IMR-90 (cell line): ENCODE results near the gene PLA2G4B. TPM values are rescaled to one million over a fixed set of nuclear protein-coding genes. Genes with fewer than 3 reads are reported as not detected.

Source experiments
- ATAC-seq: fragments of 200-7000 bp; cut with Tn5 transposase; 2 replicates; pipeline ENCODE4 v1.9.1; 2020; ENCODE audit warnings: low read depth, mild to moderate bottlenecking, moderate library complexity
- BruUV-seq: library from RNA; stranded (reverse); fragments of 400-500 nt; replicated peaks from 2 replicates; lab custom pipeline; 2021; lab: Mats Ljungman, UMichigan
- CTCF ChIA-PET: fragments of 300-600 bp; formaldehyde crosslinking; extraction: SDS; loops from one replicate; lab custom pipeline; 2021; ENCODE audit warnings: antibody characterized with exemption; lab: Yijun Ruan, JAX
- POLR2A ChIA-PET: fragments of 300-600 bp; sonication (Branson Sonifier 250); formaldehyde crosslinking; loops from one replicate; lab custom pipeline; 2022; ENCODE audit warnings: antibody characterized with exemption; ENCODE audit not compliant: unreplicated experiment; lab: Charles Lee
- DNase-seq: peaks from one replicate; pipeline ENCODE4 v3.0.0; 2013
- H2AFZ ChIP-seq: replicated peaks from 2 replicates; pipeline ENCODE3; 2013; ENCODE audit warnings: low read length, mild to moderate bottlenecking; ENCODE audit not compliant: poor library complexity
- H2AK5ac ChIP-seq: 2 replicates; pipeline ENCODE4 v1.6.1; 2013; ENCODE audit warnings: low read depth, low read length, inconsistent platforms
- H2AK9ac ChIP-seq: replicated peaks from 2 replicates; pipeline ENCODE3; 2013; ENCODE audit warnings: mild to moderate bottlenecking, low read depth, low read length, moderate library complexity; ENCODE audit not compliant: poor library complexity
- H2BK120ac ChIP-seq: 2 replicates; pipeline ENCODE4 v1.6.1; 2013; ENCODE audit warnings: low read depth, low read length, inconsistent platforms
- H2BK15ac ChIP-seq: 3 replicates; pipeline ENCODE4 v1.6.1; 2013; ENCODE audit warnings: low read depth, low read length, inconsistent platforms
- H2BK20ac ChIP-seq: 2 replicates; pipeline ENCODE4 v1.6.1; 2013; ENCODE audit warnings: low read depth, mild to moderate bottlenecking, inconsistent platforms, low read length, moderate library complexity
- H2BK5ac ChIP-seq: 2 replicates; pipeline ENCODE4 v1.6.1; 2013; ENCODE audit warnings: mild to moderate bottlenecking, low read depth, low read length, inconsistent platforms; ENCODE audit not compliant: poor library complexity, severe bottlenecking
- H3K14ac ChIP-seq: replicated peaks from 2 replicates; pipeline ENCODE4 v1.6.1; 2013; ENCODE audit warnings: low read depth, low read length, inconsistent platforms
- H3K18ac ChIP-seq: 2 replicates; pipeline ENCODE4 v1.6.1; 2013; ENCODE audit warnings: low read depth, low read length, control low read depth
- H3K23ac ChIP-seq: 2 replicates; pipeline ENCODE4 v1.6.1; 2013; ENCODE audit warnings: low read depth, low read length, inconsistent platforms
- H3K27ac ChIP-seq: 2 replicates; pipeline ENCODE4 v1.5.1; 2013; ENCODE audit warnings: mild to moderate bottlenecking, control low read depth, low read length; ENCODE audit not compliant: insufficient read depth
- H3K27me3 ChIP-seq: 2 replicates; pipeline ENCODE4 v1.6.1; 2013; ENCODE audit warnings: low read length; ENCODE audit not compliant: control insufficient read depth, insufficient read depth
- H3K36me3 ChIP-seq: 2 replicates; pipeline ENCODE4 v1.6.1; 2013; ENCODE audit warnings: low read length, mixed read lengths; ENCODE audit not compliant: control insufficient read depth, insufficient read depth
- H3K4ac ChIP-seq: 2 replicates; pipeline ENCODE4 v1.6.1; 2013; ENCODE audit warnings: low read depth, low read length, inconsistent platforms
- H3K4me1 ChIP-seq: 2 replicates; pipeline ENCODE4 v1.6.1; 2013; ENCODE audit warnings: low read length, mixed read lengths; ENCODE audit not compliant: control insufficient read depth, insufficient read depth
- H3K4me2 ChIP-seq: 2 replicates; pipeline ENCODE4 v1.6.1; 2013; ENCODE audit warnings: low read depth, mild to moderate bottlenecking, control low read depth, low read length, moderate library complexity
- H3K4me3 ChIP-seq: 2 replicates; pipeline ENCODE4 v1.5.1; 2013; ENCODE audit warnings: low read depth, mild to moderate bottlenecking, control low read depth, low read length, moderate library complexity; ENCODE audit not compliant: insufficient read depth
- H3K56ac ChIP-seq: 2 replicates; pipeline ENCODE4 v1.6.1; 2013; ENCODE audit warnings: low read length, inconsistent platforms; ENCODE audit not compliant: insufficient read depth; ENCODE audit errors: extremely low read depth
- H3K79me1 ChIP-seq, 2 experiments: 2 replicates each; pipeline ENCODE4 v1.6.1; 2013; ENCODE audit warnings: low read length in 2 of 2, inconsistent platforms in 1 of 2, low read depth in 1 of 2
- H3K9ac ChIP-seq: 2 replicates; pipeline ENCODE4 v1.6.1; 2013; ENCODE audit warnings: low read depth, low read length, control low read depth
- H3K9me1 ChIP-seq: 2 replicates; pipeline ENCODE4 v1.6.1; 2013; ENCODE audit warnings: low read length, inconsistent platforms; ENCODE audit not compliant: insufficient read depth
- H3K9me3 ChIP-seq: 2 replicates; pipeline ENCODE4 v1.6.1; 2013; ENCODE audit warnings: low read length; ENCODE audit not compliant: control insufficient read depth, insufficient read depth
- H4K20me1 ChIP-seq: 2 replicates; pipeline ENCODE4 v1.6.1; 2013; ENCODE audit warnings: low read length, inconsistent platforms; ENCODE audit not compliant: insufficient read depth
- H4K5ac ChIP-seq: 2 replicates; pipeline ENCODE4 v1.6.1; 2013; ENCODE audit warnings: mild to moderate bottlenecking, low read depth, low read length, control low read depth
- H4K8ac ChIP-seq, 2 experiments: 2 replicates each; pipeline ENCODE4 v1.6.1; 2013; ENCODE audit warnings: low read depth in 2 of 2, low read length in 2 of 2, control low read depth in 1 of 2, inconsistent platforms in 1 of 2
- H4K91ac ChIP-seq: 2 replicates; pipeline ENCODE4 v1.6.1; 2013; ENCODE audit warnings: low read depth, low read length, inconsistent platforms; ENCODE audit not compliant: insufficient read depth
- BHLHE40 ChIP-seq: fragments of 150-350 bp; IDR thresholded peaks from 2 replicates; pipeline ENCODE4 v1.6.1; 2016; ENCODE audit warnings: mild to moderate bottlenecking, low read depth, low read length
- CEBPB ChIP-seq: IDR thresholded peaks from 2 replicates; pipeline ENCODE4 v1.6.1; 2012; ENCODE audit warnings: low read depth, low read length, improper control_type of control experiment
- ELK1 ChIP-seq: fragments of 150-350 bp; IDR thresholded peaks from 2 replicates; pipeline ENCODE4 v1.6.1; 2016; ENCODE audit warnings: low read depth, mild to moderate bottlenecking, low read length, moderate library complexity, borderline replicate concordance
- FOS ChIP-seq: fragments of 150-350 bp; IDR thresholded peaks from 2 replicates; pipeline ENCODE4 v1.6.1; 2016; ENCODE audit warnings: low read depth, low read length
- MXI1 ChIP-seq: IDR thresholded peaks from 2 replicates; pipeline ENCODE4 v1.6.1; 2012; ENCODE audit warnings: low read depth, mild to moderate bottlenecking, low read length, moderate library complexity, borderline replicate concordance
- NFE2L2 ChIP-seq: fragments of 150-350 bp; IDR thresholded peaks from 2 replicates; pipeline ENCODE4 v1.6.1; 2016; ENCODE audit warnings: low read depth, mild to moderate bottlenecking, low read length
- RCOR1 ChIP-seq: IDR thresholded peaks from 2 replicates; pipeline ENCODE4 v1.6.1; 2012; ENCODE audit warnings: mild to moderate bottlenecking, low read length, improper control_type of control experiment; ENCODE audit not compliant: insufficient replicate concordance
- SMC3 ChIP-seq: fragments of 150-350 bp; IDR thresholded peaks from 2 replicates; pipeline ENCODE4 v1.6.1; 2016; ENCODE audit warnings: low read depth, mild to moderate bottlenecking, antibody characterized with exemption, low read length, moderate library complexity
- WGBS, 2 experiments: methylation state at CpG; one replicate each; pipeline versions ENCODE4 v1.1.5 to v1.1.7; 2013; ENCODE audit warnings: missing lambda C conversion rate in 2 of 2; ENCODE audit not compliant: insufficient read length in 1 of 2; ENCODE audit errors: extremely low coverage in 2 of 2; 5-methylcytosine and 5-hydroxymethylcytosine counted together
- dilution Hi-C: fragments of 300-500 bp; cut with HindIII; formaldehyde crosslinking; loops from one replicate; pipeline ENCODE4 v1.14.3; 2018; ENCODE audit warnings: low sequenced_read_pairs; ENCODE audit not compliant: unreplicated experiment
- in situ Hi-C: fragments of 300-500 bp; cut with MboI; formaldehyde crosslinking; loops from 3 replicates; pipeline ENCODE4 v1.14.3; 2019; ENCODE audit warnings: low sequenced_read_pairs, inconsistent platforms, mixed read lengths
- intact Hi-C: fragments of 100-400 bp; cut with micrococcal nuclease; formaldehyde crosslinking; loops from 2 replicates; pipeline ENCODE4 v1.10.0; 2022
- polyA plus RNA-seq, 3 experiments: library from polyadenylated mRNA; depleted of rRNA; stranded (reverse); fragments of >200 nt; gene quantifications; 2 replicates each; pipeline ENCODE4 v1.2.3, GENCODE V29; 2012; ENCODE audit warnings: low replicate concordance in 1 of 3
- total RNA-seq: library from RNA; depleted of rRNA; stranded (reverse); fragments of >200 nt; gene quantifications from 2 replicates; pipeline ENCODE4 v1.2.3, GENCODE V29; 2012

PLA2G4B gene
- total and polyA plus RNA-seq, 2 of the 4 experiments (the other 2 are of a cell fraction): 0.18 to 3.1 TPM

- intact Hi-C loops: no loop called here
- peaks cover 3% of the 10 kb centered on the region; the same call in 1 of the 2 replicates for H4K20me1 ChIP-seq
- no peak overlapping the region for H4K91ac ChIP-seq
- no peak overlapping the region for H3K9ac ChIP-seq
- H3K18ac ChIP-seq: no peak overlapping the region
- ATAC-seq (no peak), DNase-seq (no peak)
- H2AK5ac ChIP-seq: no peak overlapping the region
- CTCF ChIA-PET: no interaction called here
- H3K23ac ChIP-seq: no peak overlapping the region
- H2BK5ac ChIP-seq: no peak overlapping the region
- no peak overlapping the region for H3K4me2 ChIP-seq
- no TSS peak for BruUV-seq
- no peak overlapping the region for H3K4me3 ChIP-seq
- H3K4ac ChIP-seq: no peak overlapping the region
- dilution Hi-C loops: no loop called here
- H3K79me1 ChIP-seq: no peaks in the 10 kb centered on the region
- no peak overlapping the region for H2BK20ac ChIP-seq
- peaks cover 2% of the 10 kb centered on the region; the same call in 1 of the 2 replicates for H3K4me1 ChIP-seq
- H3K14ac ChIP-seq: no peak overlapping the region
- no peak overlapping the region for H2BK120ac ChIP-seq
- no peak overlapping the region for H2AK9ac ChIP-seq
- no peak overlapping the region for H4K8ac ChIP-seq
- POLR2A ChIA-PET: no interaction called here
- H2BK15ac ChIP-seq: no peak overlapping the region
- H3K27ac ChIP-seq: no peak overlapping the region
- H3K9me3 ChIP-seq: no peaks in the 10 kb centered on the region
- no peaks in the 10 kb centered on the region for H3K36me3 ChIP-seq
- 0 out of 2 replicates have a peak, but pooled peaks cover 2% of the 10 kb centered on the region for H3K9me1 ChIP-seq
- no peak overlapping the region for H2AFZ ChIP-seq
- TF ChIP-seq ELK1 (no peak), CEBPB (no peak), FOS (no peak), BHLHE40 (no peak), SMC3 (no peak), RCOR1 (no peak), MXI1 (no peak), NFE2L2 (no peak)
- H3K56ac ChIP-seq: no peak overlapping the region
- in situ Hi-C loops: no loop called here
- WGBS, 2 experiments: 92 to 100% methylated on average over 1 to 7 of the region's 9 CpGs
- no peak overlapping the region for H4K5ac ChIP-seq
- peaks cover 18% of the 10 kb centered on the region; the same call in 1 of the 2 replicates for H3K27me3 ChIP-seq
Observed at GRCh38 chr15:41872166-41872747, 33.6 kb downstream of the PLA2G4B start.
